Uterus (tissue), 4 donors: ENCODE measurements around the gene LCE7A. TPM values are rescaled to one million over a fixed set of nuclear protein-coding genes. Genes with fewer than 3 reads are reported as not detected.

ENCODE experiments used
- DNase-seq, 2 donors: peaks; one replicate each; pipeline ENCODE4 v3.0.0-alpha.2; 2019 to 2020
- H3K27ac ChIP-seq, 2 donors: fragments of 200-600 bp; sonication (generic); 1 replicate in 1 of 2; 2 replicates in 1 of 2; pipeline ENCODE4 v1.5.1; 2016 to 2018
- H3K27me3 ChIP-seq, 2 donors: fragments of 200-600 bp; sonication (generic); one replicate each; pipeline ENCODE4 v1.5.1; 2018 to 2019; ENCODE audit warnings: control low read depth in 1 of 2
- H3K36me3 ChIP-seq, 2 donors: fragments of 200-600 bp; sonication (generic); one replicate each; pipeline ENCODE4 v1.5.1; 2019; ENCODE audit warnings: control low read depth in 1 of 2
- H3K4me1 ChIP-seq, 2 donors: fragments of 200-600 bp; sonication (generic); one replicate each; pipeline ENCODE4 v1.5.1; 2018 to 2019; ENCODE audit warnings: control low read depth in 1 of 2
- H3K4me3 ChIP-seq, 2 donors: fragments of 200-600 bp; sonication (generic); 1 replicate in 1 of 2; 2 replicates in 1 of 2; pipeline ENCODE4 v1.5.1; 2018 to 2019; ENCODE audit warnings: mild to moderate bottlenecking in 1 of 2
- H3K9me3 ChIP-seq, 2 donors: fragments of 200-600 bp; sonication (generic); one replicate each; pipeline ENCODE4 v1.5.1; 2019; ENCODE audit warnings: control low read depth in 1 of 2
- CTCF ChIP-seq, 4 experiments: fragments of 200-600 bp in 2 of 4; fragments of 450-650 bp in 2 of 4; sonication (generic) in 2 of 4; IDR thresholded peaks; one replicate each; pipeline ENCODE4 v1.5.1; 2016 to 2019; ENCODE audit warnings: antibody characterized with exemption in 4 of 4, mild to moderate bottlenecking in 2 of 4, moderate library complexity in 1 of 4
- POLR2A ChIP-seq, 2 donors: fragments of 450-650 bp; IDR thresholded peaks; one replicate each; pipeline ENCODE4 v1.6.1; 2016; ENCODE audit warnings: antibody characterized with exemption in 2 of 2, mild to moderate bottlenecking in 1 of 2, moderate library complexity in 1 of 2
- intact Hi-C: fragments of 100-400 bp; cut with DNase I; formaldehyde crosslinking; loops from one replicate; pipeline ENCODE4 v1.15.1; 2023; ENCODE audit warnings: low total_unique reads
- total RNA-seq, 4 donors: library from RNA; depleted of rRNA in 3 of 4; stranded (reverse); fragments of >200 nt in 3 of 4; gene quantifications; one replicate each; pipeline versions ENCODE4 v1.1.0 to v1.2.4, GENCODE V29; 2014 to 2023
- donor health status: DM: yes; HTN: yes; CAD: no.

LCE7A gene, protein sequence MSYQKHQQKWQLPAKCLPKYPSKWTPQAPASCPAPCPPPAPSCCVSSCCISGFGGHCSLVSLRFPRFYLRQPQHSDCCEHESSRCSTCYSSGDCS
- not detected for total RNA-seq

DNA sequence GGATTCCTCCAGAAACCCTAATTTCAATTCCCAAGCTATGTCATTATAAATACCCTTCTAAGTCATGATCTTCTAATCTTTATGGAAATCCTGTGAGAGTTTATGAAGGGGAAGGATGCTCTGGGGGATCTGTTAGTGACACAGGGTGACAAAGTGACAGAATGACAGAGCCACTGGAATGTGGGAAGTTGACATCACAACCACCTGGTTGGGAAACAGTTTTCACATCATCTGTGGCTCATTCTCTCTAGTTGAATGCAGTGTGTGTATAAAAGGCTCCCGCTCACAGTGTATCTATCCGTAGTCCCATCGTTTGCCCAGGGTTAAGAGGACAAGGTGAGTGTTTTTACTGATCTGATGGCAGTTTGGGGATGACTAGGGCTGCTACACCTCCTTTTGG is at the start of gene LCE7A:
LCE7A (plus strand) TSS at position 301 of the 400 bp plus-strand sequence. CDS start 702 bp downstream, outside the sequence.
- Histone ChIP-seq H3K27ac (no peak within 1 kb of the TSS), H3K9me3 (no peaks in the 10 kb centered on the region), H3K36me3 (no peaks in the 10 kb centered on the region), H3K27me3 (no peaks in the 10 kb centered on the region), H3K4me1 (no peaks in the 10 kb centered on the region), H3K4me3 (no peak within 1 kb of the TSS)
- intact Hi-C loops, result no loop called here
- no peak for TF ChIP-seq CTCF (IDR thresholded peaks at IDR 0.05)
- no peak for TF ChIP-seq POLR2A (IDR thresholded peaks at IDR 0.05)
- DNase-seq, result no peak

DNA sequence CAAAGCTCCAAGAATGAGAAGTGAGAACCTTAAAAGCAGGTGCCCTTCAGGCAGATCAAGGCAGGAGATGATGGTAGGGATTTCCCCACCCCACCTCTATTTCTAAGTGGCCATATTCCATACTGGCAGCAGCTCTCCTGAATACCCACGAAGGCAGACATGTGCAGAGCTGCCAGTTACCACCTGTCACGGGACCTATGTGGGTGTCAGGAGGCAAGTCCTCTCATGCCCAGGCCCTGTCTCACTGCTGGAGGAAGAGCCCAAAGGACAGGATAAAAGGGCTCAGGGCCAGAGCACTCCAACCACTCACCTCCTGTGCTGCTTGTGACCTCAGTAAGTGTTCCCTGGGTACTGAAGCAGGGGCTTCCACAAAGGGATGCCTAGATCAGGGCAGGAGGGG is 48.7 kb upstream of the LCE7A start:
- H3K9me3 ChIP-seq, result no peaks in the 10 kb centered on the region
- intact Hi-C loops, result no loop called here
- H3K27me3 ChIP-seq, result no peaks in the 10 kb centered on the region
- no peaks in the 10 kb centered on the region for H3K36me3 ChIP-seq
- no peak overlapping the region for H3K4me3 ChIP-seq
- no peak for TF ChIP-seq POLR2A (IDR thresholded peaks at IDR 0.05)
- no peak for TF ChIP-seq CTCF (IDR thresholded peaks at IDR 0.05)
- no peak overlapping the region for H3K27ac ChIP-seq
- no peak for DNase-seq
- no peaks in the 10 kb centered on the region for H3K4me1 ChIP-seq

- no peak for TF ChIP-seq CTCF (IDR thresholded peaks at IDR 0.05)
- no peak for TF ChIP-seq POLR2A (IDR thresholded peaks at IDR 0.05)
- DNase-seq, result no peak
- H3K27me3 ChIP-seq, result no peaks in the 10 kb centered on the region
These were observed 48.1 kb upstream of the LCE7A start, which contains the start of gene LCE1B for GRCh38 chr1:152811671-152812070. TSS of gene LCE1B (plus strand) at chr1:152811971. CDS start at chr1:152812447, 476 bp downstream.

GRCh38 chr1:152817309-152817708 is 42.5 kb upstream of the LCE7A start:
- Histone ChIP-seq H3K27me3 (no peaks in the 10 kb centered on the region), H3K9me3 (no peaks in the 10 kb centered on the region), H3K36me3 (no peaks in the 10 kb centered on the region), H3K27ac (no peak overlapping the region), H3K4me1 (no peaks in the 10 kb centered on the region), H3K4me3 (no peak overlapping the region)
- DNase-seq, result no peak
- intact Hi-C loops, result no loop called here
- TF ChIP-seq POLR2A (IDR thresholded peaks at IDR 0.05), result no peak
- TF ChIP-seq CTCF (IDR thresholded peaks at IDR 0.05), result no peak

More at GRCh38 chr1:152811671-152812070, 48.1 kb upstream of the LCE7A start, which contains the start of gene LCE1B:
- no peak within 1 kb of the TSS for H3K4me3 ChIP-seq
- intact Hi-C loops, result no loop called here
- H3K4me1 ChIP-seq, result no peaks in the 10 kb centered on the region
- H3K9me3 ChIP-seq, result no peaks in the 10 kb centered on the region
- no peak within 1 kb of the TSS for H3K27ac ChIP-seq
- no peaks in the 10 kb centered on the region for H3K36me3 ChIP-seq

GRCh38 chr1:152823294-152823693 is 36.5 kb upstream of the LCE7A start:
- Histone ChIP-seq H3K4me3 (no peak overlapping the region), H3K27ac (no peak overlapping the region), H3K4me1 (no peaks in the 10 kb centered on the region), H3K36me3 (no peaks in the 10 kb centered on the region), H3K27me3 (no peaks in the 10 kb centered on the region), H3K9me3 (no peaks in the 10 kb centered on the region)
- no peak for TF ChIP-seq POLR2A (IDR thresholded peaks at IDR 0.05)
- DNase-seq, result no peak
- intact Hi-C loops, result no loop called here

DNA sequence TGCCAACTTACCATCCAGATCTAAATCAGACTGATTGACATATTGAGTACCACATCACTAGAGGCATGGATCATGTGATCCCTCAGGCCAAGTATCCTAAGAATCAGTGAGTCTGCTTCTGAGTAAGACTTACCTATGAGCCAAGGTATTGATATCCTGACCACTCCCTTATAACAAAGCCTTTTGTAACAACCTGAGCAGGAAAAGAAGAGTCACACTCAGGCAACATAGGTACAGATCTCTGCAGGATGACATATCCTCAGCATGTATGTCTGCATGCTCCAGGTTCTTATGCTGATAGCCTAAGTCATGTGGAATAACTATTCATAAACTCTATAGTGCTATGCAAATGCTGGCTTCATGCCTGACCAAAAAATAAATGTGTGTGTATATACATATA is 34.8 kb upstream of the LCE7A start:
- H3K4me3 ChIP-seq, result no peak overlapping the region
- H3K27me3 ChIP-seq, result no peaks in the 10 kb centered on the region
- TF ChIP-seq POLR2A (IDR thresholded peaks at IDR 0.05) (no peak), CTCF (IDR thresholded peaks at IDR 0.05) (no peak)
- no peaks in the 10 kb centered on the region for H3K4me1 ChIP-seq
- intact Hi-C loops, result no loop called here
- DNase-seq, result no peak
- H3K9me3 ChIP-seq, result no peaks in the 10 kb centered on the region
- H3K36me3 ChIP-seq, result no peaks in the 10 kb centered on the region
- no peak overlapping the region for H3K27ac ChIP-seq
